D341Med (cell line): ENCODE measurements around the gene PCNX3.
"Not testable (repeated sequence)": the region's sequence is repeated elsewhere in the genome, so short reads cannot be mapped to it uniquely, and the experiment has no call there.

ENCODE experiments used
- DNase-seq: peaks from one replicate; pipeline ENCODE4 v3.0.0; 2012; ENCODE audit warnings: low spot score

The PCNX3 gene

DNA sequence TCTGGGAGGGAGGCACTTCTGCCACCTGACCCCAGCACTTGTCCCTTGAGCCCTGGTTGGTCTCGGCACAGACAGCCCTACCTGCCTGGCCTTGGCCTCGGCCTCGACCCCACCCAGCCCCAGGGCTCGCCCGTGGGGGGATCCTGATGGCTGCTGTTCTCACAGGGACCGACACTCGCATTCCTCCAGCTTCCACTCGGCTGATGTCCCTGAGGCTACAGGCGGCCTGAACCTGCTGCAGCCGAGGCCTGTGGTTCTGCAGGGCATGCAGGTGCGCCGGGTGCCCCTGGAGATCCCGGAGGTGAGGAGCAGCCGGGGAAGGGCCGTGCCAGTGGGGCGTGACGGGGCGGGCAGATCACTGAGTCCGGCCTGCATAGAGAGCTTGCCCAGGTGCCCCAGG lies 5.1 kb downstream of the PCNX3 start:
- no peak for DNase-seq

DNA sequence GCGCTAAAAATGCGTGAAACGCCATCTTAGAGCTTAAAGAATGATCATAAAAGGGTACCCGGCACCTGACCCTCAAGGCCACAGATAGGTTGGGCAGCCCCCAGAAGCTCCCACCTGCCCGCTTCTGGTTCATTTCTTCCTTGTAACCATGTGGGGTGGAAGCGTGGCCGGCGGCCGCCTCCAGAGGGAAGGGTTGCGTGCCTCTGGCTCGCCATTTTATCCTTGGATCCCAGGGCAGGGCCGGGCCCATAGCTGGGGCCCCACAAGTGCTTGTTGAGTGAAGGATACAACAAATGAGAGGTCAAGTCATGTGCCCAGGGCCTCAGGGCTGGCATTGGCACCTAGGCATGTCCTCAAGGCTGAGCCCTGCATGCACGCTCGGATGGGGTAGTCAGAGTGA lies 5.9 kb downstream of the PCNX3 start:
- DNase-seq: no peak

DNA sequence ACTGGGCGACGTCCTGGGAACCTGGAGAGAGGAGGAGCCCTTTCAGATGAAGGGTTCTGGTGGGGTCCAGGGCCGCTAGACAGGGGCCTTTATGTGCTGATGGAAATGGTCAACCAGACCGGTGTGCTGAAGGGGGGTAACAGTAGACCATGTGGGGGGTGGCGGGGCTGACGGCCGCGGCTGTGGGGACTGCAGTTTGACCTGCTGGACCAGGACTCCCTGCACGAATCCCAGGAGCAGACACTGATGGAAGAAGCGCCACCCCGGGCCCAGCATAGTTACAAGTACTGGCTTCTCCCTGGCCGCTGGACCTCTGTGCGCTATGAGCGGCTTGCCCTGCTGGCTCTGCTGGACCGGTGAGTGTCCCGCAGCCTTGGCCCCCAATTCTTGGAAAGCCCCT lies 6.4 kb downstream of the PCNX3 start:
- no peak for DNase-seq

DNA sequence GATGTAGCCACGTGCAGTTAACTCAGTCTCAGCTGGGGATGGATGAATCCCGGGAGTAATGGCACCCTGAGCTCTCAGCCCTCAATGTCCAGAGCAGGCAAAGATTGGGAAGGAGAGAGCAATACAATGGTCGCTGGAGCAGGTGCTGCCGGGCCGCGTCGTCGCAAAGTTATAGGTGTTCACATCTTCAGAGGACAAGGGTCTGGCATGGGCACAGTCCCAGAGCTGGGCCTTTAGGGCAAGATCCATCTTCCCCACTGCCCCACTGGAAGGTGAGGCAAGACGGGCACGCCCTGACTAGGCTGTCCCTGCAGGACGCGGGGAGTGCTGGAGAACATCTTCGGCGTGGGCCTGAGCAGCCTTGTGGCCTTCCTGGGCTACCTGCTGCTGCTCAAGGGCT lies 7.6 kb downstream of the PCNX3 start:
- no peak for DNase-seq

DNA sequence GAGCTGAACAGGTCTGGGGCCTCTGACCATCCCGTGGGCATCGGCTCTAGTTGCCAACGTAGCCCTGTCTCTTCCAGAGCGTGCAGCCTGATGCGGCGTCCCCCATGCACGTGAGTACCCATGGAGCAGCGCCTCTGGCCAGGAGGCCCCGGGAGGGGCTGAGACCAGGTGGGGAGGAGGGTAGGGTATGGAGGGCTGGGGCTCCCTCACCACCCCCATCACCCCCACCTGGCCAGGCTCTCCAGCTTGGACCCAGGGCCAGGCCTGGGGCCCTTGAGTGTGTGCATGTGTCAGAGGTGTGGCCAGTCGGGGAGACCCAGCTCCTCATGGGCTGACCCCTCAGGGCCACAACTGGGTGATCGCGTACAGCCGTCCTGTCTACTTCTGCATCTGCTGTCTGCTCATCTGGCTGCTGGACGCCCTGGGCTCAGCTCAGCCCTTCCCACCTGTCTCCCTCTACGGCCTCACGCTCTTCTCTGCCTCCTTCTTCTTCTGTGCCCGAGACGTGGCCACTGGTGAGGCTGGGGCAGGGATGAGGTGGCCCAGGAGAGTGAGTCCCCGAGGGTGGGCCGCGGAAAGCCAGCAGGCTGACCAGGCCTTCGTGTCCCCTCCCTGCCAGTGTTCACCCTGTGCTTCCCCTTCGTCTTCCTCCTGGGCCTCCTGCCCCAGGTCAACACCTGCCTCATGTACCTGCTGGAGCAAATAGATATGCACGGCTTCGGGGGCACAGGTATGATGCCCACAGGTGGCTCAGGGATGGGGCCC lies 8.5 kb downstream of the PCNX3 start:
- no peak for DNase-seq

DNA sequence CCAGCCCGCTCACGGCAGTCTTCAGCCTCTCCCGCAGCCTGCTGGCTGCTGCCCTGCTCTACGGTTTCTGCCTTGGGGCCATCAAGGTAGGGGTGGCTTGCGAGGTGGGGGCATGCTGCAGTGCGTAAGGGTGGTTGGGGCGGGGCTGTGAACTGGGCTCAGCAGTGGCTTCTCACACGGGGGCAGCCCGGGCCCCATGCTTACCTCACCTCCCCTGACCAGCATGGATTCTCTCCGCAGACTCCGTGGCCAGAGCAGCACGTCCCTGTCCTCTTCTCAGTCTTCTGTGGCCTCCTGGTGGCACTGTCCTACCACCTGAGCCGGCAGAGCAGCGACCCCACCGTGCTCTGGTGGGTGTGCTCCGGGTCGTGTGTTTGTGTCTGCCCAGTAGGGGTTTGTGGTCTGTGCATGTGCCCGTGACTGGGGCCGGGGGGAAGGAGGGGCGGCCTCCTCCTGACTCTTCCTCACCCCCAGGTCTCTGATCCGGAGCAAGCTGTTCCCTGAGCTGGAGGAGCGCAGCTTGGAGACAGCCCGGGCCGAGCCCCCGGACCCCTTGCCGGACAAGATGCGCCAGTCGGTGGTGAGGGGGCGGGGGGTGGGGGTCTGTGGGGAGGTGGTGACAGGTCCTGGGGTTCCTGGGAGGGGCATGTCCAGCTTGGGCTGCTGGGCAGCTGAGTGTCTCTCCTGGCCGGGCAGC lies 9.5 kb downstream of the PCNX3 start:
- DNase-seq: no peak

DNA sequence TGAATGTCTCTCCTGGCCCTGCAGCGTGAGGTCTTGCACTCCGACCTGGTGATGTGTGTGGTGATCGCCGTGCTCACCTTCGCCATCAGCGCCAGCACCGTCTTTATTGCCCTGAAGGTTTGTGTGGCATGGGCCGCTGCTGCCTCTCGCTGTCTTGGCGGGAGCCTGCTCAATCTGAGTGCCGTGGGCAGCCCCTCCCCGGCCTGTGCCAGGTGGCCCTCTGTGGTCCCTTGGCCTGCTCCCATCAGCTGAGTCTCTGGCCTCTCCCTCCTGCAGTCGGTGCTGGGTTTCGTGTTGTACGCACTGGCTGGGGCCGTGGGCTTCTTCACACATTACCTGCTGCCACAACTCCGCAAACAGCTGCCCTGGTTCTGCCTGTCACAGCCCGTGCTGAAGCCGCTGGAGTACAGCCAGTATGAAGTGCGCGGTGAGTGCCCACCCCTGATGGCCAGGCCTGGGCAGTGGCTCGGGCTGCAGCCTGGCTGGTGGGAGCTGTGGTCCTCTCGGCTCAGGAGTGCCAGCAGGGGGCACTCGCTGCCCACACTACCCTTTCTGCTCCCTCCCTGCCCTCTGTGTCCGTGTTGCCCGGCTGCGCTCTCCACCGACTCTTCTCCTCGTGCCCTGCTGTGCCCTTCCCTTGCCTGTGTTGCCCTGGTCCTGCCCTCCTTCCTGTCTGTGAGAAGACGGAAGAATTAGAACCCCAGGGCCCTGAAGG lies 10.2 kb downstream of the PCNX3 start:
- peak; percentile 86 for DNase-seq

DNA sequence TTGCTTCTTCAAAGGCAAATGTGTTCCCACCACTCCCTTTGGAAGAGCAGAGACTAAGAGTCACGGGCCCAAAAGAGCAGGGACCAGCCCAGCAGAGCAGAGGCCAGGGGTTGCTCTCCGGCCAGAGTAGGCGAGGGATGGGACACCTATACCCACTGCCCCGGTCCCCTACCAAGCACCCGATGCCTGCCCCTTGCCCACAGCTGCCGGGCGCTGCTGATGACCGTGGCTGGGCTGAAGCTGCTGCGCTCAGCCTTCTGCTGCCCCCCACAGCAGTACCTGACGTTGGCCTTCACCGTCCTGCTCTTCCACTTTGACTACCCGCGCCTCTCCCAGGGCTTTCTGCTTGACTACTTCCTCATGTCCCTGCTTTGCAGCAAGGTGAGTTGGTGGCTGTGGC lies 11.6 kb downstream of the PCNX3 start:
- DNase-seq: no peak

DNA sequence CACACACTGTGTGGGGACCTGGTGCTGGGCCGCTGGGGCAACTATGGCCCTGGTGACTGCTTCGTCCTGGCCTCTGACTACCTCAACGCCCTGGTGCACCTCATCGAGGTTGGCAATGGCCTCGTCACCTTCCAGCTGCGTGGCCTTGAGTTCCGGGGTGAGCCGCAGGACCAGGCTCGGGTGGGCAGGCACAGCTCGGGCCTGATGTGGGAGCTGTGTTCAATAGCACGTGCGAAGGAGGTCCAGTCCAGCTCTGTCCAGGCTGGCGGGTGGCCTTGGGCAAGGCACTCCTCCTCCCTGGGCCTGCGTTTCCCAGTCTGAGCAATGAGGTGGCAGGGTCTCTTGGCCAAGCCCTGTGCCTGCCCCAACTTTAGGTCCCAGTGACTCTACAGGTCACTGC lies 14.0 kb downstream of the PCNX3 start:
- DNase-seq: no peak

DNA sequence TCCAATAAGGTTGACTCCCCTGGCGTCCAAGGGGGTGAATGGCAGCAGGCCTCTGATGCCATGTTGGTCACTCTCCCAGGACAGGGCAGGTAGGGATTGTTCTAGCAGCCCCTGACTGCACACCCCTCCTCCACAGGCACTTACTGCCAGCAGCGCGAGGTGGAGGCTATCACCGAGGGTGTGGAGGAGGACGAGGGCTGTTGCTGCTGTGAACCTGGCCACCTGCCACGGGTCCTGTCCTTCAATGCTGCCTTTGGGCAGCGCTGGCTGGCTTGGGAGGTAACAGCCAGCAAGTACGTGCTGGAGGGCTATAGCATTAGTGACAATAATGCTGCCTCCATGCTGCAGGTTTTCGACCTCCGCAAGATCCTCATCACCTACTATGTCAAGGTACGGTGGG lies 14.6 kb downstream of the PCNX3 start:
- no peak for DNase-seq

DNA sequence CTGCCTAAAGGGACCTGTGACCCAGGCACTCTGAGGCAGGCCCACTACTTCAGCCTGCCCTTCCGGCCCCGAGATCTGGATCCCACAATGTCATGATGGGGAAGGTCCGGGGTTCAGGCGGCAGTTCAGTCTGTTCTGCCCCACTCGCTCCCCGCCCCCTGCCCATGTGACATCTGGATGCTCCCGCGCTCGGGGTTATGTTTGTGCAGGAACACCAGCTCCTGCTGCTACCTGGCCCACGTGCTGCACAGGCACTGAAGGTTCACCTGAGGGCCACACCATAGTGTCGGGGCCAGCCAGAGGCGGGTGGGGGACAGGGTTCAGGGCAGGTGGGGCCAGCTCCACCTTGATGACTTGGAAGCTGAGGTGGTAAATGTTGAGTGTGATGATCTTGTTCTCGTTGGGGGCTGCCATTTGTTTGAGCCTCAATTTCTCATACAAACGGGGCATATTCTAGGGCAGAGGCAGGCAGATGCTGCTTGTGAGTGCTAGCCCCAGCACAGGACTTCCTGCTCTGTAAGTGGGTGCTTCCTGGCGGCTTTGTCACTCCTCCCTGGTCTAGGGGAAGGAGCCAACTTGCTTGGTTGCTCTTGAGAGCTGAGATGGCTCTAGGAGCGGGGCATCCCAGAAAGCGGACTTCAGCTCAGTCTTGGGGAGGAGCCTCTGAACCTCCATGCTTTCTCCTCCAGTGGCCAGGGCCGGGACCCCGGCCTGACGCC lies 18.0 kb downstream of the PCNX3 start:
- no peak for DNase-seq

DNA sequence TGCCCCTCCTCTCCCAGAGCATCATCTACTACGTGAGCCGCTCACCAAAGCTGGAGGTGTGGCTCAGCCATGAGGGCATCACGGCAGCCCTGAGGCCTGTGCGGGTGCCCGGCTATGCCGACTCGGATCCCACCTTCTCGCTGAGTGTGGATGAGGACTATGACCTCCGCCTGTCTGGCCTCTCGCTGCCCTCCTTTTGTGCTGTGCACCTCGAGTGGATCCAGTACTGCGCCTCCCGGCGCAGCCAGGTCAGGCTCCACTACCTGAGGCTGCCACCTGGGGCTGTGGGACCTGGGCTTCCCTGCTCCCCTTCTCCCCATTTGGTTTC lies 18.5 kb downstream of the PCNX3 start:
- no peak for DNase-seq

DNA sequence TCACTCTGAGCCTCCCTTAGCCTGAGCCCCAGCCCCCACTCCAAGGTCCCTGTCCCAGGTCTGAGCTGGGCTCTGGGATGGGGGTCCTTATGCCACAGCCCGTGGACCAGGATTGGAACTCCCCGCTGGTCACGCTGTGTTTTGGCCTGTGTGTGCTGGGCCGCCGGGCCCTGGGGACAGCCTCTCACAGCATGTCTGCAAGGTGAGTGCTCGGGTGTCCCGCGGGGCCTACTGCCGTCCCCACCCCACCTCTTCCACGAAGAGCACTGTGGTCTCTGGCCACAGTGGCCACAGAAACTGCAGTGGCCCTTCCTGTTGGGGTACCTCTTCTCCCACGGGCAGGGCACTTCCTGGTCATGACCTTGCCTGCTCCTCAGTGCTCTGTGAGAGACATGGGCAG lies 18.9 kb downstream of the PCNX3 start:
- DNase-seq: no peak

DNA sequence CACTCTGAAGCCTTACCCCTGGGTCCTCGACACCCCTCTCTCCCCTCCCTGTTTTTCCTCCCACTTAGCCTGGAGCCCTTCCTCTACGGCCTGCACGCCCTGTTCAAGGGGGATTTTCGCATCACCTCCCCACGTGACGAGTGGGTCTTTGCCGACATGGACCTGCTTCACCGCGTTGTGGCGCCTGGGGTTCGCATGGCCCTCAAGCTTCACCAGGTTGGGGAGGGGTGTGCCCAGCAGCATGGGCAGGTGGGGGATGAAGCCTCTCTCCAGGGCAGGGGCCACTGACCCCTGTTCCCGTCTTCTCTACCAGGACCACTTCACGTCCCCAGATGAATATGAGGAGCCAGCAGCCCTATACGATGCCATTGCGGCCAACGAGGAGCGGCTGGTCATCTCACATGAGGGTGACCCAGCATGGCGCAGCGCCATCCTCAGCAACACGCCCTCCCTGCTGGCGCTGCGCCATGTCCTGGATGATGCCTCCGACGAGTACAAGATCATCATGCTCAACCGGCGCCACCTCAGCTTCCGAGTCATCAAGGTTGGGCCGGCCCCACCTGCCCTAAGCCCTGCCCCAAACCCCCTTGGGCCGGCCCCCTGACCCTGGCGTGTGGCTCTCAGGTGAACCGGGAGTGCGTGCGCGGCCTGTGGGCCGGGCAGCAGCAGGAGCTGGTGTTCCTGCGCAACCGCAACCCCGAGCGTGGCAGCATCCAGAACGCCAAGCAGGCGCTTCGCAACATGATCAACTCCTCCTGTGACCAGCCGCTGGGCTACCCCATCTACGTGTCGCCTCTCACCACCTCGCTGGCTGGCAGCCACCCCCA lies 19.5 kb downstream of the PCNX3 start:
- no peak for DNase-seq

DNA sequence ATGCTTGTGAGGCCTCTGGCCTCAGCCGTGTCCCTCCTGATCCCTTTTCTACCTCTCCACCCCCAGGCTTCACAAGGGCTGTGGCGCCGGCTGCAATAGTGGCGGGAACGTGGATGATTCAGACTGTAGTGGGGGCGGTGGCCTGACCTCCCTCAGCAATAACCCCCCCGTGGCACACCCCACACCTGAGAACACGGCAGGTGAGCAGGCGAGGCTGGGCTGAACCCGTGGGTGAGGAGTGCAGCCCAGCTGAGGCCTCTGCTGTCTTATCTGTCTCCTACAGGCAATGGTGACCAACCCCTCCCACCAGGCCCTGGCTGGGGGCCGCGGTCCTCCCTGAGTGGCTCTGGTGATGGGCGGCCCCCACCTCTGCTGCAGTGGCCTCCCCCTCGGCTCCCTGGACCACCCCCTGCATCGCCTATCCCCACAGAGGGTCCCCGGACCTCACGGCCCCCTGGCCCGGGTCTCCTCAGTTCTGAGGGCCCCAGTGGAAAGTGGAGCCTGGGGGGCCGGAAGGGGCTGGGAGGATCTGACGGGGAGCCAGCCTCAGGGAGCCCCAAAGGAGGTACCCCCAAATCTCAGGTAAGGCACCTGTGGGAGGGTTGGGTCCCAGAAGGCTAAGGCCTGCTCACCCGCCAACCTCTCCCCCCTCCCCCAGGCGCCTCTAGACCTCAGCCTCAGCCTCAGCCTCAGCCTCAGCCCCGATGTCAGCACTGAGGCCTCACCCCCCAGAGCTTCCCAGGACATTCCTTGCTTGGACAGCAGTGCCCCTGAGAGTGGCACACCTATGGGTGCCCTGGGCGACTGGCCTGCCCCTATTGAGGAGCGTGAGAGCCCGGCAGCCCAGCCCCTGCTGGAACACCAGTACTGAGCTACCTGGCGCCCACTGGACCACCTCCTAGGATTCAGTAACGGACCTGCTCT lies 20.8 kb downstream of the PCNX3 start:
- DNase-seq: no peak

DNA sequence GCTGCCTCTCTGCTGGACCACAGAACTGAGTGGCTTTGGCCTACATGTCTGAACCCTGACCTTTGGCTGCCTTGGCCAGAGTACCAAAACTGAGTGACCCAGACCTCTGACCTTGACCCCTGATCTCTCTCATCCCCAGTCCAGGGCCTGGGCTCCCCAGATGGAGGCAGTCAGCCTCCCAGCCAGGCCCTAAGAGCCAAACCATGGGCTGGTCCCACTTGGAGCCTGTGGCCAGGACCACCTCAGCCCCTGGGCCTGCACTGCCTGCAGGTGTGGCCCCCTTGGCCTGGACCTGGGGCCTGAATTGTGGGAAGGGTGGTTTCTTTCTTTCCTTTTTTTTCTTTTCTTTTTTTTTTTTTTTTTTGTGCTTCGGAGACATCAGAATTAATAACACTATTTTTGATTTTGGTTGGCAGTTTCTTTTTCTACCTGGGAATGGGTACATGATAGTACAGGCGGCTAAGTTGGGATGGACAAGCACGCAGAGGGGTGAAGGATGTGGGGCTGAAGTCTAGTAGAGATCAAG lies 21.5 kb downstream of the PCNX3 start:
- no peak for DNase-seq

DNA sequence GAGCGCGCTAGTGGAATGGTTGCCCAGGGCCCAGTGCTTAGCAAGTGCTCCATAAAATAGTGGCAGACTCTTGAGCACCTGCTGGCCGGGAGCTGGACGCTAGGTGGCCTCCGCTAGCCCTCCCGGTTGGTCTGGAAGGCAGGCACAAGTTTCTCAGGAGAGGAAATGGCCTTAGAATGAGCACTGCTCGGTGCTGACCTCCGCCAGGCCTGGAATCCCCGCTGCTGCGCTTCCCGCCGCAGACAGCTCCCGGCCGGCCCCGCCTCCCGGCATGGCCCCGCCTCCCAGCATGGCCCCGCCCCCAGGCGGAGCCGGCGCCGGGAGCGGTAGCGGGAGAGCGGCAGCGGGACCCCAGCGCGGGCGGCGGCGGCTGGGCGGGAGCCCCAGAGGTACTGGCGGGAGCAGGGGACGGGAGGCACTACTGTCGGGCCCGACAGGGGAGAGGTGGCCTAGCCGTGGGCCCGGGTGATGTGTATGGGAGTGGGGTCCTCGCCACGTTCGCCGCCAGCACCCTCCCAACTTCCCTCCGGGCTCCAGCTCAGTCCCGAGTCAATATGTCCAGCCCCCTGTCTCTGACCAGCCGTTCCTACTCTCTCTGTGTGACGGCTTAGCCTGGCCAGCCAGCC lies 22.3 kb downstream of the PCNX3 start, which contains the start of gene SIPA1:
Gene SIPA1, plus strand, starts transcription at position 308 of the 626 bp plus-strand sequence. CDS start 2,821 bp downstream, outside the sequence.
- DNase-seq: peak; percentile 96

DNA sequence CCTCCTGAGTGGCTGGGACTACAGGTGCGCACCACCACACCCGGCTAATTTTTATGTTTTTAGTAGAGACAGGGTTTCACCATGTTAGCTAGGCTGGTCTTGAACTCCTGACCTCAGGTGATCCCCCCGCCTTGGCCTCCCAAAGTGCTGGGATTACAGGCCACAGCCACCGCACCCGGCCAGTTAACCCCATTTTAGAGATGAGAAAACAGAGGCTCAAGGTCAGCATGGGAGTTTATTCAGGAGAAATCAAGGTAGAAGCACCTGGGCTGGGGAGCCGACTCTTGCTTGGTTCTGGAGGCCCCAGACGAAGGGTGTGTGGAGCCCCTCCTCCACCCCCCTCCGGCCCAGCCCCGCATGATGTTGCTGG lies 23.6 kb downstream of the PCNX3 start:
- DNase-seq: not testable (repeated sequence)

DNA sequence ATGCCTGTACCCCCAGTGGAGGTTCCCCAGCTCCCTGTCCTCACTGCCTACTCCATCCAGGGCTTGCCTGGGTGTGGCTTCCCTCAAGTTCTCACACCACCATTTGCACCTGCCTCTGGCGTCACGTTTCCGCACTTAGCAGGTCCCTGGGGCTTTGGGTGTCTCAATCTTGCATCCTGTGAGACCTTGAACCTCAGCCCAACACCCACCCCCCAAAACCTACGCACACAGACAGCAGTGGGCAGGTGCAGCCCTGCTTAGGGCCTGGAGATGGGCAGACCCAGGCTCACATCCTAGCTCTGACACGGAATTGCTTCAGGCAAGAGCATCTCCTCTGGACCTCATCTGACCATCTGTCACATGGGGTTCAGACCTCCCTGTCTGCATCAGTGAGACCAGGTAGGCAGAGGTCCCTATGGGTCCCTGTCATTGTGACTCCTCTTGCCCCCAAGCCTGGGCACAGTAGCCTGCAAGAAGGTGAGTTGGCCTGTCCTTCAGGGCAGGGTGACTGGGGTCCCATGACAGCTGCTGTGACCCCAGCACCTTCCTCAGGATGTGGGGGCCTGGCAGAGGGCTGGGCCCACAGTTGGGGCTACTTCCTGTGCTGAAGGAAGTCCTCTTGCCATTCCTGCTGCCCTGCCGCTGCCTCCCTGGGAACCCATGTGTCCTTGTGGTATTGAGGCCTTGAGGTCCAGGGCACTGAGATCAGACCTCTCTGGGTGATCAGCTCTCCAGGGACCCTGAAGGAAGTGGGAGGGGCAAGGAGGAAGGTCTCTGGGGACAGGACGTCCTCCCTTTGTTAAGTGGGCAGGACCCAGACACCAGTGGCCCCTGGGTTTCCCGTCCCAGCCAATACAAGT lies 24.3 kb downstream of the PCNX3 start:
- no peak for DNase-seq
